Breast epithelium (tissue), 3 donors: ENCODE data around the gene RABL2B.

Experiments used
- POLR2A ChIP-seq: fragments of 450-650 bp; IDR thresholded peaks from one replicate; pipeline ENCODE4 v1.6.1; 2016; ENCODE audit warnings: antibody characterized with exemption, mild to moderate bottlenecking, moderate library complexity
- POLR2AphosphoS5 ChIP-seq, 3 donors: sonication (generic); formaldehyde crosslinking; IDR thresholded peaks; one replicate each; pipeline ENCODE4 v1.6.1; 2017; ENCODE audit warnings: antibody characterized with exemption in 3 of 3
- TF ChIP-seq, protein P1 (sequence below), 3 donors: fragments of 450-650 bp; IDR thresholded peaks; one replicate each; pipeline ENCODE4 v1.5.1; 2016 to 2017; ENCODE audit warnings: antibody characterized with exemption in 3 of 3, mild to moderate bottlenecking in 3 of 3, moderate library complexity in 3 of 3

DNA sequence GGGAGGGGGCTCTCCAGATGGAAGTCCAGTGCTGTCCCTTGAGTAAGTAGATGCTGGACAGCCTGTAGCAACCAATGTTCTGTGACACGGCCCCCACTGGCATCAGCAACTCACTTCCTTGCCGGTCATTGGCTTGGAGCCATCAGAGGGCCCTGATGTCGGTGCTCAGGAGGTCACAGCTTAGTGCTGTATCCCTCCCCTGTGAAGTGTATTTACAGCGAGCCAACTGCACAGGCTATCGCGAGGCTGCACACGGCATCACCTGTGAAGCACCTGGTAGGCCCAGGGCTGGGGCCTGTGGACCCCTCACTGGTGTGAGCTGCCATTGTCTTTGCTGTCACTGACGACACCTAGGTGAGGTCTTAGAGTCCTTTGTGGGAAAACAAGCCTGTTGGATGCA lies 58.8 kb downstream of the RABL2B start:
- TF ChIP-seq, protein P1, sequence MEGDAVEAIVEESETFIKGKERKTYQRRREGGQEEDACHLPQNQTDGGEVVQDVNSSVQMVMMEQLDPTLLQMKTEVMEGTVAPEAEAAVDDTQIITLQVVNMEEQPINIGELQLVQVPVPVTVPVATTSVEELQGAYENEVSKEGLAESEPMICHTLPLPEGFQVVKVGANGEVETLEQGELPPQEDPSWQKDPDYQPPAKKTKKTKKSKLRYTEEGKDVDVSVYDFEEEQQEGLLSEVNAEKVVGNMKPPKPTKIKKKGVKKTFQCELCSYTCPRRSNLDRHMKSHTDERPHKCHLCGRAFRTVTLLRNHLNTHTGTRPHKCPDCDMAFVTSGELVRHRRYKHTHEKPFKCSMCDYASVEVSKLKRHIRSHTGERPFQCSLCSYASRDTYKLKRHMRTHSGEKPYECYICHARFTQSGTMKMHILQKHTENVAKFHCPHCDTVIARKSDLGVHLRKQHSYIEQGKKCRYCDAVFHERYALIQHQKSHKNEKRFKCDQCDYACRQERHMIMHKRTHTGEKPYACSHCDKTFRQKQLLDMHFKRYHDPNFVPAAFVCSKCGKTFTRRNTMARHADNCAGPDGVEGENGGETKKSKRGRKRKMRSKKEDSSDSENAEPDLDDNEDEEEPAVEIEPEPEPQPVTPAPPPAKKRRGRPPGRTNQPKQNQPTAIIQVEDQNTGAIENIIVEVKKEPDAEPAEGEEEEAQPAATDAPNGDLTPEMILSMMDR (IDR thresholded peaks at IDR 0.05): no peak
- TF ChIP-seq POLR2A: no peak
- TF ChIP-seq POLR2AphosphoS5 (IDR thresholded peaks at IDR 0.05): no peak
